Mucosa of descending colon (tissue), 3 donors: ENCODE results near the gene SPARCL1. TPM values are rescaled to one million over a fixed set of nuclear protein-coding genes. Genes with fewer than 3 reads are reported as not detected.
A peak's percentile ranks its signal among the peaks of the same experiment; 100 is the strongest.

ENCODE experiments used
- ATAC-seq: fragments of 200-7000 bp; cut with Tn5 transposase; one replicate; pipeline ENCODE4 v1.9.1; 2020; ENCODE audit warnings: mild to moderate bottlenecking, moderate library complexity
- DNase-seq, 3 donors: peaks; one replicate each; pipeline ENCODE4 v3.0.0-alpha.2; 2020
- H3K36me3 ChIP-seq: fragments of 200-600 bp; one replicate; pipeline ENCODE4 v1.8.0; 2021; ENCODE audit warnings: low read depth, mild to moderate bottlenecking
- H3K4me1 ChIP-seq: fragments of 200-600 bp; one replicate; pipeline ENCODE4 v1.8.0; 2021; ENCODE audit warnings: low read depth, mild to moderate bottlenecking
- H3K4me3 ChIP-seq: fragments of 200-600 bp; one replicate; pipeline ENCODE4 v1.8.0; 2021; ENCODE audit warnings: mild to moderate bottlenecking
- H3K9me3 ChIP-seq: fragments of 200-600 bp; one replicate; pipeline ENCODE4 v1.8.0; 2021; ENCODE audit warnings: mild to moderate bottlenecking
- CTCF ChIP-seq: fragments of 200-600 bp; IDR thresholded peaks from one replicate; pipeline ENCODE4 v1.8.0; 2022; ENCODE audit warnings: antibody characterized with exemption, mild to moderate bottlenecking
- intact Hi-C, 2 donors: fragments of 100-400 bp; cut with DNase I in 1 of 2; cut with micrococcal nuclease in 1 of 2; formaldehyde crosslinking; loops; one replicate each; pipeline versions ENCODE4 v1.11.0 to v1.11.1; 2022; cut with DNase I, micrococcal nuclease
- total RNA-seq, 3 donors: library from RNA; stranded (reverse); fragmentation: NEBNext Ultra II Directional in 2 of 3; extraction: Animal tissue kit (Norgen Biotek cat#: 25700) in 2 of 3; gene quantifications; one replicate each; pipeline versions ENCODE4 v1.2.1 to v1.2.4, GENCODE V29; 2021 to 2023
- donor health status: DM: no; HTN: no; CAD: no; lungs with moderate emphysema.
- donor health status: DM: no; HTN: no; CAD: no.
- donor health status: DM: no; HTN: yes; CAD: no.

Gene SPARCL1
- total RNA-seq, 3 donors from 2014 or later, result 33.6 to 544 (median 78.4) TPM

- no peak overlapping the region for H3K4me3 ChIP-seq
- H3K36me3 ChIP-seq, result no peaks in the 10 kb centered on the region
- intact Hi-C loops, result no loop called here
- no peak for TF ChIP-seq CTCF
- DNase-seq, result peak in 1 of 3 donors; percentile 16
- no peaks in the 10 kb centered on the region for H3K4me1 ChIP-seq
- peak; percentile 56 for ATAC-seq
- no peaks in the 10 kb centered on the region for H3K9me3 ChIP-seq
Measured at GRCh38 chr4:87559090-87559837, 30.1 kb upstream of the SPARCL1 start.

- intact Hi-C loops, result no loop called here
- TF ChIP-seq CTCF, result no peak
- H3K4me3 ChIP-seq, result no peak overlapping the region
- no peaks in the 10 kb centered on the region for H3K36me3 ChIP-seq
- H3K9me3 ChIP-seq, result no peaks in the 10 kb centered on the region
- DNase-seq, result no peak
- H3K4me1 ChIP-seq, result no peaks in the 10 kb centered on the region
- no peak for ATAC-seq
Measured at GRCh38 chr4:87557348-87557747, 28.2 kb upstream of the SPARCL1 start.

GRCh38 chr4:87555773-87556619 lies 26.8 kb upstream of the SPARCL1 start:
- no peak for ATAC-seq
- intact Hi-C loops, result no loop called here
- H3K9me3 ChIP-seq, result no peaks in the 10 kb centered on the region

GRCh38 chr4:87553182-87553581 lies 24.0 kb upstream of the SPARCL1 start:
- DNase-seq (no peak), ATAC-seq (no peak)
- no peaks in the 10 kb centered on the region for H3K36me3 ChIP-seq
- no peaks in the 10 kb centered on the region for H3K4me1 ChIP-seq
- intact Hi-C loops, result no loop called here
- TF ChIP-seq CTCF, result no peak
- no peaks in the 10 kb centered on the region for H3K9me3 ChIP-seq
- H3K4me3 ChIP-seq, result no peak overlapping the region

More at GRCh38 chr4:87555773-87556619, 26.8 kb upstream of the SPARCL1 start:
- H3K4me3 ChIP-seq, result no peak overlapping the region
- DNase-seq, result no peak
- H3K36me3 ChIP-seq, result no peaks in the 10 kb centered on the region
- no peak for TF ChIP-seq CTCF
- H3K4me1 ChIP-seq, result no peaks in the 10 kb centered on the region

GRCh38 chr4:87551361-87551760 lies 22.2 kb upstream of the SPARCL1 start:
- DNase-seq, result no peak
- Histone ChIP-seq H3K4me3 (no peak overlapping the region), H3K9me3 (no peaks in the 10 kb centered on the region), H3K4me1 (no peaks in the 10 kb centered on the region), H3K36me3 (no peaks in the 10 kb centered on the region)
- intact Hi-C loops, result no loop called here
- no peak for ATAC-seq
- TF ChIP-seq CTCF, result no peak
